ENCODE results near the gene CLASP2.
"Not testable (repeated sequence)": the region's sequence is repeated elsewhere in the genome, so short reads cannot be mapped to it uniquely, and the experiment has no call there.

CLASP2 gene

GRCh38 chr3:33658991-33659848 lies 58.8 kb downstream of the CLASP2 start:
- H2AFZ ChIP-seq (ENCODE audit: low read depth, low read length), result no peak overlapping the region
- H3K9me3 ChIP-seq (ENCODE audit: insufficient read depth, low read length), result no peaks in the 10 kb centered on the region
- H3K4me3 ChIP-seq (ENCODE audit: low read length), result no peak overlapping the region
- no peaks in the 10 kb centered on the region for H3K27me3 ChIP-seq (ENCODE audit: low read depth, low read length)
- no peak overlapping the region for H3K9ac ChIP-seq (ENCODE audit: low read length)
- no peak overlapping the region for H3K27ac ChIP-seq (ENCODE audit: low read length)
- peaks cover 2% of the 10 kb centered on the region; the same call in 1 of the 2 replicates for H3K79me2 ChIP-seq (ENCODE audit: low read length)
- H3K36me3 ChIP-seq (replicated peaks; ENCODE audit: low read depth, low read length), result no peaks in the 10 kb centered on the region
- H4K20me1 ChIP-seq (ENCODE audit: insufficient read depth, low read length), result no peaks in the 10 kb centered on the region
- TF ChIP-seq EZH2phosphoT487 (IDR thresholded peaks at IDR 0.05; ENCODE audit: low read depth), result no peak
- no peak for TF ChIP-seq CTCF (IDR thresholded peaks at IDR 0.05; ENCODE audit: low read depth, low read length)
- H3K4me1 ChIP-seq (ENCODE audit: low read length), result peaks cover 7% of the 10 kb centered on the region
- H3K4me2 ChIP-seq (ENCODE audit: low read length), result no peak overlapping the region

DNA sequence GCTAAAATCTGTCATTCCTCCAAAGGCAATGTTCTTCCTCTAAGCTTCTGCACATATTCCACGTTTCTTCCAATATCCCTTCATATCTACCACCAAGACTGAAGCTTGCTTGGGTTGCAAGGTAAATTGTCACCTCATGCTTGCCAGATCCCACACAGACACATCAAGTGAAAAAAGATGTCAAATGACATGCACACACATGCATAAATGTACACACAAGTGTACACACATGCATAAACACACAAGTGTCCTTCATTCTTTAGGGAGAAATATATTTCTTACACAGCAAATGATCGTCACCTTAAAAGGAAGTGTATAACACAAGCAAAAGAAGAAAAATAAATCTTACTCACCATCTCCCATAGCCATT lies 59.4 kb downstream of the CLASP2 start:
- peaks cover 1% of the 10 kb centered on the region for H3K4me1 ChIP-seq (ENCODE audit: low read length)
- no peaks in the 10 kb centered on the region for H3K27me3 ChIP-seq (ENCODE audit: low read depth, low read length)
- H3K27ac ChIP-seq (ENCODE audit: low read length), result no peak overlapping the region
- no peak overlapping the region for H3K4me2 ChIP-seq (ENCODE audit: low read length)
- H2AFZ ChIP-seq (ENCODE audit: low read depth, low read length), result no peak overlapping the region
- no peaks in the 10 kb centered on the region for H4K20me1 ChIP-seq (ENCODE audit: insufficient read depth, low read length)
- TF ChIP-seq EZH2phosphoT487 (IDR thresholded peaks at IDR 0.05; ENCODE audit: low read depth) (no peak), CTCF (IDR thresholded peaks at IDR 0.05; ENCODE audit: low read depth, low read length) (no peak)
- no peak overlapping the region for H3K4me3 ChIP-seq (ENCODE audit: low read length)
- no peak overlapping the region for H3K9ac ChIP-seq (ENCODE audit: low read length)
- peaks cover 2% of the 10 kb centered on the region; the same call in 1 of the 2 replicates for H3K79me2 ChIP-seq (ENCODE audit: low read length)
- no peaks in the 10 kb centered on the region for H3K9me3 ChIP-seq (ENCODE audit: insufficient read depth, low read length)
- H3K36me3 ChIP-seq (replicated peaks; ENCODE audit: low read depth, low read length), result no peaks in the 10 kb centered on the region

DNA sequence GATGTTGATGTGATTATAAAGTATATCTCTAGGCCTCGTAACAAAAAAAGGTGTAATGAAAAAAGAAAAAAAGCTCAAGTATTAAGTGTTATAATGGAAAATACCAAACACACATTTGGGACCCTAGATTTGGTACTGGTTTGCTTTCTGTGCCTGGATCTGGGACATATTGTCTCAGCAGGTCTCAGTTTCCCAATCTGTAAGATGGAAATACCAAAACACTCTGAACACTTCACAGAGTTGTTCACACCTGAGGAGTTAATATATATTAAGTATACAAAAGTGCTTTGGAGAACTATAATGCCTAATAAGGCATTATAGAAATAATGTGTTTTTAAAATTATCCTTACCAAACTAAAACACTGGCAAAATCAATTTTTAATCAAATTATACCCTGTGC lies 60.0 kb downstream of the CLASP2 start:
- Histone ChIP-seq H4K20me1 (ENCODE audit: insufficient read depth, low read length) (no peaks in the 10 kb centered on the region), H3K36me3 (replicated peaks; ENCODE audit: low read depth, low read length) (no peaks in the 10 kb centered on the region), H3K27me3 (ENCODE audit: low read depth, low read length) (no peaks in the 10 kb centered on the region), H3K4me2 (ENCODE audit: low read length) (no peak overlapping the region), H3K9me3 (ENCODE audit: insufficient read depth, low read length) (no peaks in the 10 kb centered on the region), H3K79me2 (ENCODE audit: low read length) (peaks cover 2% of the 10 kb centered on the region; the same call in 1 of the 2 replicates), H3K9ac (ENCODE audit: low read length) (no peak overlapping the region), H2AFZ (ENCODE audit: low read depth, low read length) (no peak overlapping the region), H3K4me3 (ENCODE audit: low read length) (no peak overlapping the region), H3K4me1 (ENCODE audit: low read length) (no peaks in the 10 kb centered on the region), H3K27ac (ENCODE audit: low read length) (no peak overlapping the region)
- TF ChIP-seq CTCF (IDR thresholded peaks at IDR 0.05; ENCODE audit: low read depth, low read length) (no peak), EZH2phosphoT487 (IDR thresholded peaks at IDR 0.05; ENCODE audit: low read depth) (no peak)

DNA sequence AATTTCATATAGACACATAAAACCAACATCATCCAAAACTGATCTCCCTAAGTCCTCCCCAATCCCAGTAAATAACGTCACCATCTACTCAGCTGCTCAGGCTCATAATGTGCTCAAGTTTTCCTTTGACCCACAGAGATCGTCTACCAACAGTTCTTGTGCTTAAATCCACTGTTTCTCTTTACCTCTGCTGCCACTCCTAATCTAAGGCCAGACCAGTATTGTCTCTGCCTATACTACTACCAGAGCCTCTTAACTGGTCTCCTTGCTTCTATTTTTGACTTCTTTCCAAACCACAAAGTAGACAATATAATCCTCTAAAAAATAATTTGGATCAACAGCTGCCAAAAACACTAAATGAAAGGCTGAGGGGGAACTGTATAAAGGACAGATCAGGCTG lies 65.3 kb downstream of the CLASP2 start:
- Histone ChIP-seq H3K4me1 (ENCODE audit: low read length) (no peaks in the 10 kb centered on the region), H3K27ac (ENCODE audit: low read length) (no peak overlapping the region), H3K9me3 (ENCODE audit: insufficient read depth, low read length) (no peaks in the 10 kb centered on the region), H3K79me2 (ENCODE audit: low read length) (peaks cover 11% of the 10 kb centered on the region; the same call in 1 of the 2 replicates), H3K4me2 (ENCODE audit: low read length) (no peak overlapping the region), H3K9ac (ENCODE audit: low read length) (no peak overlapping the region), H4K20me1 (ENCODE audit: insufficient read depth, low read length) (no peaks in the 10 kb centered on the region), H2AFZ (ENCODE audit: low read depth, low read length) (no peak overlapping the region), H3K27me3 (ENCODE audit: low read depth, low read length) (no peaks in the 10 kb centered on the region), H3K4me3 (ENCODE audit: low read length) (no peak overlapping the region), H3K36me3 (replicated peaks; ENCODE audit: low read depth, low read length) (no peaks in the 10 kb centered on the region)
- TF ChIP-seq CTCF (IDR thresholded peaks at IDR 0.05; ENCODE audit: low read depth, low read length) (no peak), EZH2phosphoT487 (IDR thresholded peaks at IDR 0.05; ENCODE audit: low read depth) (no peak)

- H3K4me3 ChIP-seq (ENCODE audit: low read length); H3K4me1 ChIP-seq (ENCODE audit: low read length); H3K9ac ChIP-seq (ENCODE audit: low read length); H3K4me2 ChIP-seq (ENCODE audit: low read length); H2AFZ ChIP-seq (ENCODE audit: low read depth, low read length); H3K36me3 ChIP-seq (replicated peaks; ENCODE audit: low read depth, low read length); H3K27me3 ChIP-seq (ENCODE audit: low read depth, low read length); H3K9me3 ChIP-seq (ENCODE audit: insufficient read depth, low read length); H4K20me1 ChIP-seq (ENCODE audit: insufficient read depth, low read length); H3K27ac ChIP-seq (ENCODE audit: low read length): not testable (repeated sequence)
- H3K79me2 ChIP-seq (ENCODE audit: low read length), result peaks cover 11% of the 10 kb centered on the region; the same call in 1 of the 2 replicates
Measured at GRCh38 chr3:33651101-33651500, 67.0 kb downstream of the CLASP2 start.
